ENCODE measurements around the gene NSMCE4A. TPM values are rescaled to one million over a fixed set of nuclear protein-coding genes. Genes with fewer than 3 reads are reported as not detected.

Gene NSMCE4A
- total and polyA plus RNA-seq, 9 of the 15 experiments (the other 6 are each of a cell fraction or from before 2014, with no cell fraction given), result 8.4 to 88.5 (median 46.4) TPM

GRCh38 chr10:121974535-121975294, at the start of gene NSMCE4A (continued):
- no peak for TF ChIP-seq ZSCAN32 (CRISPR knock-in tag; IDR thresholded peaks at IDR 0.05)
- TF ChIP-seq KDM4B (IDR thresholded peaks at IDR 0.05; ENCODE audit: borderline replicate concordance in 2 of 2, low read depth in 1 of 2), result no peak
- TF ChIP-seq TCF3 (CRISPR knock-in tag; IDR thresholded peaks at IDR 0.05), result no peak
- TF ChIP-seq SP2 (IDR thresholded peaks at IDR 0.05; ENCODE audit: extremely low read depth, low read depth, low read length, poor library complexity, severe bottlenecking), result peak; percentile 72
- no peak for TF ChIP-seq ZNF408 (CRISPR knock-in tag; IDR thresholded peaks at IDR 0.05; ENCODE audit: low read depth)
- TF ChIP-seq PRMT5 (CRISPR knock-in tag; IDR thresholded peaks at IDR 0.05), result no peak
- TF ChIP-seq SAP30 (IDR thresholded peaks at IDR 0.05; ENCODE audit: borderline replicate concordance, insufficient read depth, low read depth, low read length, poor library complexity, severe bottlenecking), result peak; percentile 57
- peak; percentile 60 for TF ChIP-seq HMGN3 (IDR thresholded peaks at IDR 0.05; ENCODE audit: borderline replicate concordance, extremely low read depth, insufficient read length, low read depth, low read length)
- no peak for TF ChIP-seq CBFB (CRISPR knock-in tag; IDR thresholded peaks at IDR 0.05)
- peak; percentile 45; the same call in 1 of the 2 replicates for TF ChIP-seq MYC (IDR thresholded peaks at IDR 0.05; ENCODE audit: low read depth, low read length)
- no peak for TF ChIP-seq MYC (CRISPR knock-in tag; IDR thresholded peaks at IDR 0.05; ENCODE audit: borderline replicate concordance, low read depth)
- TF ChIP-seq, protein P1, sequence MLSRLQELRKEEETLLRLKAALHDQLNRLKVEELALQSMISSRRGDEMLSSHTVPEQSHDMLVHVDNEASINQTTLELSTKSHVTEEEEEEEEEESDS (CRISPR knock-in tag; IDR thresholded peaks at IDR 0.05), result no peak
- TF ChIP-seq RFX5 (IDR thresholded peaks at IDR 0.05; ENCODE audit: low read depth, low read length), result no peak
- no peak for TF ChIP-seq POLR3G (IDR thresholded peaks at IDR 0.05; ENCODE audit: extremely low read depth, insufficient read length, insufficient replicate concordance)
- no peak for TF ChIP-seq MCM7 (IDR thresholded peaks at IDR 0.05)
- no peak for TF ChIP-seq MCM5 (IDR thresholded peaks at IDR 0.05; ENCODE audit: low read depth)
- TF ChIP-seq, protein P2, sequence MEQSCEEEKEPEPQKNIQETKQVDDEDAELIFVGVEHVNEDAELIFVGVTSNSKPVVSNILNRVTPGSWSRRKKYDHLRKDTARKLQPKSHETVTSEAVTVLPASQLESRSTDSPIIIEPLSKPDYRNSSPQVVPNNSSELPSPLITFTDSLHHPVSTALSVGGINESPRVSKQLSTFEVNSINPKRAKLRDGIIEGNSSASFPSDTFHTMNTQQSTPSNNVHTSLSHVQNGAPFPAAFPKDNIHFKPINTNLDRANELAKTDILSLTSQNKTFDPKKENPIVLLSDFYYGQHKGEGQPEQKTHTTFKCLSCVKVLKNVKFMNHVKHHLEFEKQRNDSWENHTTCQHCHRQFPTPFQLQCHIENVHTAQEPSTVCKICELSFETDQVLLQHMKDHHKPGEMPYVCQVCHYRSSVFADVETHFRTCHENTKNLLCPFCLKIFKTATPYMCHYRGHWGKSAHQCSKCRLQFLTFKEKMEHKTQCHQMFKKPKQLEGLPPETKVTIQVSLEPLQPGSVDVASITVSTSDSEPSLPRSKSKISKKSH (CRISPR knock-in tag; IDR thresholded peaks at IDR 0.05), result no peak
- TF ChIP-seq ZNF140 (CRISPR knock-in tag; IDR thresholded peaks at IDR 0.05), result no peak
- no peak for TF ChIP-seq MAFG (tag; conservative IDR thresholded peaks at IDR 0.05)
- TF ChIP-seq, protein P3, sequence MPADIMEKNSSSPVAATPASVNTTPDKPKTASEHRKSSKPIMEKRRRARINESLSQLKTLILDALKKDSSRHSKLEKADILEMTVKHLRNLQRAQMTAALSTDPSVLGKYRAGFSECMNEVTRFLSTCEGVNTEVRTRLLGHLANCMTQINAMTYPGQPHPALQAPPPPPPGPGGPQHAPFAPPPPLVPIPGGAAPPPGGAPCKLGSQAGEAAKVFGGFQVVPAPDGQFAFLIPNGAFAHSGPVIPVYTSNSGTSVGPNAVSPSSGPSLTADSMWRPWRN (IDR thresholded peaks at IDR 0.05; ENCODE audit: low read depth), result no peak

Measured in K562 (cell line).